ENCODE data around the gene TBC1D21.

TBC1D21 gene

GRCh38 chr15:73873456-73873855, at the start of gene TBC1D21:
TBC1D21 (plus strand) TSS chr15:73873564; CDS start chr15:73873710, 146 bp downstream.
- no peak within 1 kb of the TSS for H3K27ac Mint-ChIP-seq
- H3K4me3 Mint-ChIP-seq = no peak within 1 kb of the TSS
- DNase-seq (ENCODE audit: low spot score in 2 of 2) = no peak
- no peaks in the 10 kb centered on the region for H3K9me3 Mint-ChIP-seq
- H3K36me3 Mint-ChIP-seq = no peaks in the 10 kb centered on the region
- no peaks in the 10 kb centered on the region for H3K4me1 Mint-ChIP-seq
- no peak for ATAC-seq

- H3K27ac Mint-ChIP-seq = no peak overlapping the region
- ATAC-seq (no peak), DNase-seq (ENCODE audit: low spot score in 2 of 2) (no peak)
- H3K4me3 Mint-ChIP-seq = no peak overlapping the region
- H3K4me1 Mint-ChIP-seq = no peaks in the 10 kb centered on the region
- no peaks in the 10 kb centered on the region for H3K9me3 Mint-ChIP-seq
- no peaks in the 10 kb centered on the region for H3K36me3 Mint-ChIP-seq
Observed at GRCh38 chr15:73826711-73827251, 46.6 kb upstream of the TBC1D21 start.

GRCh38 chr15:73829523-73829922, 43.8 kb upstream of the TBC1D21 start:
- DNase-seq (ENCODE audit: low spot score in 2 of 2) (no peak), ATAC-seq (no peak)
- no peaks in the 10 kb centered on the region for H3K36me3 Mint-ChIP-seq
- H3K4me3 Mint-ChIP-seq = no peak overlapping the region
- H3K27ac Mint-ChIP-seq = no peak overlapping the region
- no peaks in the 10 kb centered on the region for H3K9me3 Mint-ChIP-seq
- H3K4me1 Mint-ChIP-seq = no peaks in the 10 kb centered on the region

- Mint-ChIP-seq H3K36me3 (no peaks in the 10 kb centered on the region), H3K4me1 (no peaks in the 10 kb centered on the region), H3K4me3 (no peak overlapping the region), H3K27ac (no peak overlapping the region), H3K9me3 (no peaks in the 10 kb centered on the region)
- no peak for ATAC-seq
- DNase-seq (ENCODE audit: low spot score in 2 of 2) = no peak
Observed at GRCh38 chr15:73832657-73833056, 40.7 kb upstream of the TBC1D21 start.

GRCh38 chr15:73836845-73837244, 36.5 kb upstream of the TBC1D21 start:
- no peak overlapping the region for H3K4me3 Mint-ChIP-seq
- ATAC-seq = no peak
- H3K36me3 Mint-ChIP-seq = no peaks in the 10 kb centered on the region

GRCh38 chr15:73838831-73839426, 34.4 kb upstream of the TBC1D21 start:
- Mint-ChIP-seq H3K36me3 (no peaks in the 10 kb centered on the region), H3K27ac (no peak overlapping the region), H3K9me3 (peaks cover 3% of the 10 kb centered on the region), H3K4me3 (no peak overlapping the region), H3K4me1 (no peaks in the 10 kb centered on the region)
- no peak for DNase-seq (ENCODE audit: low spot score in 2 of 2)
- no peak for ATAC-seq

More at GRCh38 chr15:73836845-73837244, 36.5 kb upstream of the TBC1D21 start:
- DNase-seq (ENCODE audit: low spot score in 2 of 2) = no peak
- Mint-ChIP-seq H3K27ac (no peak overlapping the region), H3K4me1 (no peaks in the 10 kb centered on the region), H3K9me3 (no peaks in the 10 kb centered on the region)

- H3K4me3 Mint-ChIP-seq = no peak overlapping the region
- peaks cover 3% of the 10 kb centered on the region for H3K9me3 Mint-ChIP-seq
- no peaks in the 10 kb centered on the region for H3K4me1 Mint-ChIP-seq
- no peak overlapping the region for H3K27ac Mint-ChIP-seq
- no peak for DNase-seq (ENCODE audit: low spot score in 2 of 2)
- ATAC-seq = no peak
- H3K36me3 Mint-ChIP-seq = no peaks in the 10 kb centered on the region
Observed at GRCh38 chr15:73839699-73840377, 33.5 kb upstream of the TBC1D21 start.

- no peak overlapping the region for H3K4me3 Mint-ChIP-seq
- ATAC-seq = no peak
- H3K36me3 Mint-ChIP-seq = no peaks in the 10 kb centered on the region
- H3K9me3 Mint-ChIP-seq = peaks cover 3% of the 10 kb centered on the region
- H3K4me1 Mint-ChIP-seq = no peaks in the 10 kb centered on the region
- no peak overlapping the region for H3K27ac Mint-ChIP-seq
- DNase-seq (ENCODE audit: low spot score in 2 of 2) = no peak
Observed at GRCh38 chr15:73840771-73841170, 32.6 kb upstream of the TBC1D21 start.

- peaks cover 3% of the 10 kb centered on the region for H3K9me3 Mint-ChIP-seq
- no peak overlapping the region for H3K27ac Mint-ChIP-seq
- no peaks in the 10 kb centered on the region for H3K4me1 Mint-ChIP-seq
- no peak overlapping the region for H3K4me3 Mint-ChIP-seq
- no peak for DNase-seq (ENCODE audit: low spot score in 2 of 2)
- no peaks in the 10 kb centered on the region for H3K36me3 Mint-ChIP-seq
- no peak for ATAC-seq
Observed at GRCh38 chr15:73841756-73842725, 31.3 kb upstream of the TBC1D21 start.

- Mint-ChIP-seq H3K4me3 (no peak overlapping the region), H3K4me1 (no peaks in the 10 kb centered on the region), H3K9me3 (peaks cover 3% of the 10 kb centered on the region), H3K36me3 (no peaks in the 10 kb centered on the region), H3K27ac (no peak overlapping the region)
- ATAC-seq (no peak), DNase-seq (ENCODE audit: low spot score in 2 of 2) (no peak)
Observed at GRCh38 chr15:73843787-73844186, 29.6 kb upstream of the TBC1D21 start.

GRCh38 chr15:73844356-73844755, 29.0 kb upstream of the TBC1D21 start:
- no peak overlapping the region for H3K27ac Mint-ChIP-seq
- DNase-seq (ENCODE audit: low spot score in 2 of 2) = no peak
- H3K9me3 Mint-ChIP-seq = peaks cover 3% of the 10 kb centered on the region
- H3K36me3 Mint-ChIP-seq = no peaks in the 10 kb centered on the region
- no peaks in the 10 kb centered on the region for H3K4me1 Mint-ChIP-seq
- ATAC-seq = no peak
- H3K4me3 Mint-ChIP-seq = no peak overlapping the region

GRCh38 chr15:73845507-73845906, 27.9 kb upstream of the TBC1D21 start:
- Mint-ChIP-seq H3K4me3 (no peak overlapping the region), H3K9me3 (peaks cover 3% of the 10 kb centered on the region), H3K36me3 (no peaks in the 10 kb centered on the region), H3K4me1 (no peaks in the 10 kb centered on the region), H3K27ac (no peak overlapping the region)
- ATAC-seq (no peak), DNase-seq (ENCODE audit: low spot score in 2 of 2) (no peak)

- H3K27ac Mint-ChIP-seq = no peak overlapping the region
- ATAC-seq (no peak), DNase-seq (ENCODE audit: low spot score in 2 of 2) (no peak)
- peaks cover 3% of the 10 kb centered on the region for H3K9me3 Mint-ChIP-seq
- no peak overlapping the region for H3K4me3 Mint-ChIP-seq
- H3K36me3 Mint-ChIP-seq = no peaks in the 10 kb centered on the region
- no peaks in the 10 kb centered on the region for H3K4me1 Mint-ChIP-seq
Observed at GRCh38 chr15:73845907-73846306, 27.5 kb upstream of the TBC1D21 start.

GRCh38 chr15:73849641-73850040, 23.7 kb upstream of the TBC1D21 start:
- no peak for ATAC-seq
- Mint-ChIP-seq H3K27ac (no peak overlapping the region), H3K36me3 (no peaks in the 10 kb centered on the region)

GRCh38 chr15:73850228-73850627, 23.1 kb upstream of the TBC1D21 start:
- ATAC-seq (no peak), DNase-seq (ENCODE audit: low spot score in 2 of 2) (no peak)
- H3K4me3 Mint-ChIP-seq = no peak overlapping the region
- H3K9me3 Mint-ChIP-seq = peaks cover 3% of the 10 kb centered on the region
- no peak overlapping the region for H3K27ac Mint-ChIP-seq
- no peaks in the 10 kb centered on the region for H3K4me1 Mint-ChIP-seq
- no peaks in the 10 kb centered on the region for H3K36me3 Mint-ChIP-seq

More at GRCh38 chr15:73849641-73850040, 23.7 kb upstream of the TBC1D21 start:
- Mint-ChIP-seq H3K4me3 (no peak overlapping the region), H3K4me1 (no peaks in the 10 kb centered on the region), H3K9me3 (peaks cover 3% of the 10 kb centered on the region)
- DNase-seq (ENCODE audit: low spot score in 2 of 2) = no peak
